ENCODE results near the gene PRR12.

Gene PRR12

GRCh38 chr19:49662011-49662410 is 71.0 kb downstream of the PRR12 start:
- TF ChIP-seq CTCF (conservative IDR thresholded peaks at IDR 0.05; ENCODE audit: low read depth, low read length), result no peak
- H3K4me3 ChIP-seq (ENCODE audit: low read depth, low read length), result no peak overlapping the region
- no peak for DNase-seq (ENCODE audit: low read depth)

- no peak for DNase-seq (ENCODE audit: low read depth)
- H3K4me3 ChIP-seq (ENCODE audit: low read depth, low read length), result no peak overlapping the region
- no peak for TF ChIP-seq CTCF (conservative IDR thresholded peaks at IDR 0.05; ENCODE audit: low read depth, low read length)
Measured at GRCh38 chr19:49663224-49663623, 72.2 kb downstream of the PRR12 start.

- peak overlapping the region; percentile 86 for H3K4me3 ChIP-seq (ENCODE audit: low read depth, low read length)
- peak; percentile 80 for DNase-seq (ENCODE audit: low read depth)
- peak; percentile 16 for TF ChIP-seq CTCF (conservative IDR thresholded peaks at IDR 0.05; ENCODE audit: low read depth, low read length)
Measured at GRCh38 chr19:49664171-49665035, 73.4 kb downstream of the PRR12 start.

- no peak for TF ChIP-seq CTCF (conservative IDR thresholded peaks at IDR 0.05; ENCODE audit: low read depth, low read length)
- H3K4me3 ChIP-seq (ENCODE audit: low read depth, low read length), result peak overlapping the region; percentile 86
- DNase-seq (ENCODE audit: low read depth), result no peak
Measured at GRCh38 chr19:49665036-49665350, 74.0 kb downstream of the PRR12 start.

- peak; percentile 98 for DNase-seq (ENCODE audit: low read depth)
- peak within 1 kb of the TSS; percentile 86 for H3K4me3 ChIP-seq (ENCODE audit: low read depth, low read length)
- TF ChIP-seq CTCF (conservative IDR thresholded peaks at IDR 0.05; ENCODE audit: low read depth, low read length), result no peak
Measured at GRCh38 chr19:49665351-49666119, 74.6 kb downstream of the PRR12 start, which contains the start of the genes BCL2L12 and IRF3. Gene BCL2L12, plus strand, starts transcription at chr19:49665933. Its CDS starts 760 bp downstream, at chr19:49666693. Gene IRF3, minus strand, starts transcription at chr19:49665857. Its CDS starts 1,019 bp downstream, at chr19:49664838.

- TF ChIP-seq CTCF (conservative IDR thresholded peaks at IDR 0.05; ENCODE audit: low read depth, low read length), result no peak
Measured at GRCh38 chr19:49666120-49666444, 75.1 kb downstream of the PRR12 start.

More at GRCh38 chr19:49666120-49666444, 75.1 kb downstream of the PRR12 start:
- peak overlapping the region; percentile 86 for H3K4me3 ChIP-seq (ENCODE audit: low read depth, low read length)
- no peak for DNase-seq (ENCODE audit: low read depth)

Measured in choroid plexus epithelial cell (primary cell).